Erythroblast (primary cell): ENCODE measurements around the gene ZNF142.
A peak's percentile ranks its signal among the peaks of the same experiment; 100 is the strongest.

ENCODE experiments used
- GATA1 ChIP-seq: IDR thresholded peaks from 2 replicates; pipeline ENCODE4 v1.6.1; 2011; ENCODE audit warnings: low read depth, mild to moderate bottlenecking, control low read depth, low read length, moderate library complexity
- POLR2A ChIP-seq: IDR thresholded peaks from 2 replicates; pipeline ENCODE4 v1.6.1; 2011; ENCODE audit warnings: mild to moderate bottlenecking, low read length

- peak; percentile 78 for TF ChIP-seq POLR2A
- TF ChIP-seq GATA1 = no peak
Observed at GRCh38 chr2:218659258-218659987, at the start of gene ZNF142, which contains the start of gene BCS1L.
